Fibroblast of mammary gland (primary cell): Measurements from ENCODE around the gene FBXO46.

Experiments
- DNase-seq: peaks from one replicate; pipeline ENCODE4 v3.0.0-alpha.2; 2010; ENCODE audit warnings: low read depth
- H3K4me3 ChIP-seq: 2 replicates; pipeline ENCODE4 v1.5.1; 2011; ENCODE audit warnings: low read depth, mild to moderate bottlenecking, low read length, moderate library complexity; ENCODE audit not compliant: control insufficient read depth
- CTCF ChIP-seq: conservative IDR thresholded peaks from 2 replicates; pipeline ENCODE4 v1.5.1; 2011; ENCODE audit warnings: low read depth, low read length, inconsistent platforms; ENCODE audit not compliant: control insufficient read depth, insufficient read depth

FBXO46 gene

GRCh38 chr19:45717983-45718650 is 12.6 kb downstream of the FBXO46 start:
- peak; percentile 31 for DNase-seq
- peak overlapping the region; percentile 44 for H3K4me3 ChIP-seq
- no peak for TF ChIP-seq CTCF

GRCh38 chr19:45717131-45717982 is 13.3 kb downstream of the FBXO46 start:
- DNase-seq, result peak; percentile 99
- peak overlapping the region; percentile 69 for H3K4me3 ChIP-seq
- no peak for TF ChIP-seq CTCF

- no peak for TF ChIP-seq CTCF
- H3K4me3 ChIP-seq, result peak overlapping the region; percentile 69
- peak; percentile 11 for DNase-seq
These were observed 14.2 kb downstream of the FBXO46 start for GRCh38 chr19:45716359-45717130.

GRCh38 chr19:45715139-45715538 is 15.6 kb downstream of the FBXO46 start:
- no peak for DNase-seq
- H3K4me3 ChIP-seq, result no peak overlapping the region
- no peak for TF ChIP-seq CTCF

- no peak for DNase-seq
- no peak for TF ChIP-seq CTCF
- H3K4me3 ChIP-seq, result no peak overlapping the region
These were observed 17.6 kb downstream of the FBXO46 start for GRCh38 chr19:45713141-45713540.

GRCh38 chr19:45712699-45713067 is 18.0 kb downstream of the FBXO46 start:
- no peak for DNase-seq

More at GRCh38 chr19:45712699-45713067, 18.0 kb downstream of the FBXO46 start:
- H3K4me3 ChIP-seq, result no peak overlapping the region
- no peak for TF ChIP-seq CTCF
